ENCODE data around the gene LAMC2. TPM values are rescaled to one million over a fixed set of nuclear protein-coding genes. Genes with fewer than 3 reads are reported as not detected.

LAMC2 gene
- total RNA-seq, 1 experiment from 2014 or later: 2.0 TPM

- DNase-seq: no peak
- H3K27me3 ChIP-seq (ENCODE audit: control insufficient read depth, insufficient read depth, low read length): no peaks in the 10 kb centered on the region; the same call in 1 of the 2 replicates
- no peak overlapping the region for H3K4me3 ChIP-seq (ENCODE audit: insufficient read depth, low read depth, low read length)
- no peaks in the 10 kb centered on the region; the same call in 1 of the 2 replicates for H3K36me3 ChIP-seq (replicated peaks; ENCODE audit: control insufficient read depth, insufficient read depth, low read length)
Observed at GRCh38 chr1:183293876-183294275, 107.8 kb downstream of the LAMC2 start.

Other genes with a start within 250 kb of the LAMC2 start
- not detected in 2 replicates for gene SHCBP1L, start 233.1 kb upstream of the LAMC2 start, total RNA-seq (2014; rRNA removed; shearing (Covaris generic))
- 116 and 163 TPM in 2 replicates for gene LAMC1, start 162.8 kb upstream of the LAMC2 start, total RNA-seq (2014; rRNA removed; shearing (Covaris generic))
- gene NMNAT2, start 232.1 kb downstream of the LAMC2 start, total RNA-seq (2014; rRNA removed; shearing (Covaris generic)): 1.6 and 5.2 TPM in 2 replicates